Astrocyte (in vitro differentiated cells and primary cell): ENCODE data around the gene HOXB7.

Experiments used
- CTCF ChIP-seq: IDR thresholded peaks from 2 replicates; pipeline ENCODE4 v1.5.1; 2011; ENCODE audit warnings: low read depth, mild to moderate bottlenecking, inconsistent platforms, low read length, moderate library complexity; ENCODE audit not compliant: insufficient read depth
- EZH2 ChIP-seq: IDR thresholded peaks from 2 replicates; pipeline ENCODE4 v1.6.1; 2012; ENCODE audit warnings: mild to moderate bottlenecking, low read length, inconsistent platforms; ENCODE audit not compliant: insufficient read depth

GRCh38 chr17:48586355-48587258 lies 24.2 kb downstream of the HOXB7 start:
- TF ChIP-seq CTCF (no peak), EZH2 (no peak)
